A673 (cell line): Measurements from ENCODE around the gene LRCH2. TPM values are rescaled to one million over a fixed set of nuclear protein-coding genes. Genes with fewer than 3 reads are reported as not detected.

Experiments used
- BruUV-seq: library from RNA; stranded (reverse); fragments of 400-500 nt; replicated peaks from 2 replicates; lab custom pipeline; 2021; lab: Mats Ljungman, UMichigan
- CTCF ChIA-PET: fragments of 300-600 bp; sonication (Branson Sonifier 250); formaldehyde crosslinking; loops from one replicate; lab custom pipeline; 2022; ENCODE audit warnings: antibody characterized with exemption; lab: Charles Lee
- POLR2A ChIA-PET: fragments of 300-600 bp; sonication (Branson Sonifier 250); formaldehyde crosslinking; loops from one replicate; lab custom pipeline; 2022; ENCODE audit warnings: antibody characterized with exemption; ENCODE audit not compliant: low non-redundant PET; lab: Charles Lee
- DNase-seq: peaks from one replicate; pipeline ENCODE4 v3.0.0-alpha.2; 2015; ENCODE audit warnings: low spot score
- H3K27ac ChIP-seq: fragments of 200-600 bp; sonication (generic); 2 replicates; pipeline ENCODE4 v1.5.1; 2016; ENCODE audit warnings: mixed run types, low read depth, mild to moderate bottlenecking, mixed read lengths, antibody characterized with exemption, low read length; ENCODE audit not compliant: poor library complexity, severe bottlenecking
- H3K27me3 ChIP-seq: fragments of 200-600 bp; sonication (generic); replicated peaks from 2 replicates; pipeline ENCODE4 v1.6.1; 2017; ENCODE audit warnings: mixed run types, low read depth, mild to moderate bottlenecking, mixed read lengths, antibody characterized with exemption, low read length; ENCODE audit not compliant: insufficient read depth, poor library complexity
- H3K36me3 ChIP-seq: fragments of 200-600 bp; sonication (generic); 2 replicates; pipeline ENCODE4 v1.6.1; 2016; ENCODE audit warnings: mixed run types, mild to moderate bottlenecking, mixed read lengths, antibody characterized with exemption, low read length; ENCODE audit not compliant: insufficient read depth, poor library complexity, severe bottlenecking
- H3K4me1 ChIP-seq: fragments of 200-600 bp; sonication (generic); 2 replicates; pipeline ENCODE4 v1.6.1; 2017; ENCODE audit warnings: mixed run types, mild to moderate bottlenecking, mixed read lengths, antibody characterized with exemption, low read length; ENCODE audit not compliant: insufficient read depth, poor library complexity, severe bottlenecking
- H3K4me3 ChIP-seq: fragments of 200-600 bp; sonication (generic); 2 replicates; pipeline ENCODE4 v1.5.1; 2016; ENCODE audit warnings: low read depth, mixed run types, mild to moderate bottlenecking, mixed read lengths, low read length; ENCODE audit not compliant: poor library complexity, severe bottlenecking
- H3K9me3 ChIP-seq: fragments of 200-600 bp; sonication (generic); 2 replicates; pipeline ENCODE4 v1.6.1; 2016; ENCODE audit warnings: mixed run types, low read depth, mild to moderate bottlenecking, mixed read lengths, antibody characterized with exemption, low read length; ENCODE audit not compliant: poor library complexity, severe bottlenecking
- EZH2 ChIP-seq: fragments of 200-600 bp; sonication (generic); IDR thresholded peaks from 2 replicates; pipeline ENCODE4 v1.6.1; 2017; ENCODE audit warnings: borderline replicate concordance, low read depth, mild to moderate bottlenecking, mixed read lengths, antibody characterized with exemption, low read length; ENCODE audit not compliant: poor library complexity, severe bottlenecking
- intact Hi-C: fragments of 100-400 bp; cut with micrococcal nuclease; formaldehyde crosslinking; loops from one replicate; pipeline ENCODE4 v1.10.0; 2022; ENCODE audit not compliant: unreplicated experiment
- total RNA-seq: library from RNA; stranded (reverse); gene quantifications from 2 replicates; pipeline ENCODE4 v1.2.3, GENCODE V29; 2021
- TF ChIP-seq, protein P1 (sequence below): fragments of 300-800, 200-600 bp; sonication (generic); conservative IDR thresholded peaks from 2 replicates; pipeline ENCODE4 v1.5.1; 2017; ENCODE audit warnings: low read depth, mild to moderate bottlenecking, antibody characterized with exemption, low read length, moderate library complexity, mixed read lengths

Gene LRCH2
- total RNA-seq, 1 experiment from 2014 or later, result 4.2 TPM

- Histone ChIP-seq H3K4me1 (no peaks in the 10 kb centered on the region), H3K4me3 (no peak overlapping the region), H3K27me3 (peaks cover 19% of the 10 kb centered on the region), H3K9me3 (no peaks in the 10 kb centered on the region), H3K27ac (no peak overlapping the region), H3K36me3 (no peaks in the 10 kb centered on the region)
- TF ChIP-seq, protein P1, sequence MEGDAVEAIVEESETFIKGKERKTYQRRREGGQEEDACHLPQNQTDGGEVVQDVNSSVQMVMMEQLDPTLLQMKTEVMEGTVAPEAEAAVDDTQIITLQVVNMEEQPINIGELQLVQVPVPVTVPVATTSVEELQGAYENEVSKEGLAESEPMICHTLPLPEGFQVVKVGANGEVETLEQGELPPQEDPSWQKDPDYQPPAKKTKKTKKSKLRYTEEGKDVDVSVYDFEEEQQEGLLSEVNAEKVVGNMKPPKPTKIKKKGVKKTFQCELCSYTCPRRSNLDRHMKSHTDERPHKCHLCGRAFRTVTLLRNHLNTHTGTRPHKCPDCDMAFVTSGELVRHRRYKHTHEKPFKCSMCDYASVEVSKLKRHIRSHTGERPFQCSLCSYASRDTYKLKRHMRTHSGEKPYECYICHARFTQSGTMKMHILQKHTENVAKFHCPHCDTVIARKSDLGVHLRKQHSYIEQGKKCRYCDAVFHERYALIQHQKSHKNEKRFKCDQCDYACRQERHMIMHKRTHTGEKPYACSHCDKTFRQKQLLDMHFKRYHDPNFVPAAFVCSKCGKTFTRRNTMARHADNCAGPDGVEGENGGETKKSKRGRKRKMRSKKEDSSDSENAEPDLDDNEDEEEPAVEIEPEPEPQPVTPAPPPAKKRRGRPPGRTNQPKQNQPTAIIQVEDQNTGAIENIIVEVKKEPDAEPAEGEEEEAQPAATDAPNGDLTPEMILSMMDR, result peak; percentile 53
- no peak for TF ChIP-seq EZH2
- intact Hi-C loops, result no loop called here
- ChIA-PET POLR2A (no interaction called here), CTCF (no interaction called here)
- peak; percentile 11 for DNase-seq
- no TSS peak for BruUV-seq
These were observed 34.5 kb upstream of the LRCH2 start for GRCh38 chrX:115268421-115268820.

GRCh38 chrX:115266300-115266699 lies 32.4 kb upstream of the LRCH2 start:
- POLR2A ChIA-PET, result no interaction called here

GRCh38 chrX:115264009-115264408 lies 30.1 kb upstream of the LRCH2 start:
- no peaks in the 10 kb centered on the region for H3K4me1 ChIP-seq
- H3K9me3 ChIP-seq, result no peaks in the 10 kb centered on the region
- ChIA-PET CTCF (no interaction called here), POLR2A (no interaction called here)
- no peak overlapping the region for H3K27ac ChIP-seq
- BruUV-seq, result no TSS peak
- intact Hi-C loops, result no loop called here
- H3K36me3 ChIP-seq, result no peaks in the 10 kb centered on the region
- no peak for DNase-seq
- H3K4me3 ChIP-seq, result no peak overlapping the region
- peaks cover 14% of the 10 kb centered on the region for H3K27me3 ChIP-seq
- TF ChIP-seq EZH2, result no peak
- TF ChIP-seq, protein P1, result no peak

More at GRCh38 chrX:115266300-115266699, 32.4 kb upstream of the LRCH2 start:
- no TSS peak for BruUV-seq
- H3K4me3 ChIP-seq, result no peak overlapping the region
- no peaks in the 10 kb centered on the region for H3K4me1 ChIP-seq
- no peaks in the 10 kb centered on the region for H3K9me3 ChIP-seq
- H3K27me3 ChIP-seq, result peaks cover 26% of the 10 kb centered on the region
- intact Hi-C loops, result no loop called here
- H3K27ac ChIP-seq, result no peak overlapping the region
- CTCF ChIA-PET, result no interaction called here
- TF ChIP-seq EZH2, result no peak
- TF ChIP-seq, protein P1, result no peak
- H3K36me3 ChIP-seq, result no peaks in the 10 kb centered on the region
- DNase-seq, result no peak
